Left ventricle myocardium inferior (tissue), 1 donor: ENCODE data around the gene CACFD1. TPM values are rescaled to one million over a fixed set of nuclear protein-coding genes. Genes with fewer than 3 reads are reported as not detected.

Source experiments
- DNase-seq: peaks from one replicate; pipeline ENCODE4 v3.0.0-alpha.2; 2020
- H3K27ac ChIP-seq: fragments of 200-600 bp; replicated peaks from 2 replicates; pipeline ENCODE4 v1.8.0; 2021
- H3K27me3 ChIP-seq: fragments of 200-600 bp; 2 replicates; pipeline ENCODE4 v1.8.0; 2021; ENCODE audit warnings: low read depth
- H3K36me3 ChIP-seq: fragments of 200-600 bp; 2 replicates; pipeline ENCODE4 v1.8.0; 2021
- H3K4me1 ChIP-seq: fragments of 200-600 bp; 2 replicates; pipeline ENCODE4 v1.8.0; 2021
- H3K4me3 ChIP-seq: fragments of 200-600 bp; 2 replicates; pipeline ENCODE4 v1.8.0; 2021; ENCODE audit warnings: mild to moderate bottlenecking, moderate library complexity
- H3K9me3 ChIP-seq: fragments of 200-600 bp; replicated peaks from 2 replicates; pipeline ENCODE4 v1.8.0; 2021
- intact Hi-C: fragments of 100-400 bp; cut with micrococcal nuclease; formaldehyde crosslinking; loops from one replicate; pipeline ENCODE4 v1.11.0; 2022
- total RNA-seq: library from RNA; stranded (reverse); fragmentation: NEBNext Ultra II Directional; extraction: Animal tissue kit (Norgen Biotek cat#: 25700); gene quantifications from one replicate; pipeline ENCODE4 v1.2.1, GENCODE V29; 2021
- TF ChIP-seq, protein P1 (sequence below): fragments of 200-600 bp; IDR thresholded peaks from 2 replicates; pipeline ENCODE4 v1.8.0; 2021; ENCODE audit warnings: antibody characterized with exemption, mild to moderate bottlenecking, borderline replicate concordance
- donor health status: DM: no; HTN: yes; CAD: no; lungs with severe emphysema.

CACFD1 gene
- total RNA-seq, 1 donor from 2014 or later: 11.5 TPM

DNA sequence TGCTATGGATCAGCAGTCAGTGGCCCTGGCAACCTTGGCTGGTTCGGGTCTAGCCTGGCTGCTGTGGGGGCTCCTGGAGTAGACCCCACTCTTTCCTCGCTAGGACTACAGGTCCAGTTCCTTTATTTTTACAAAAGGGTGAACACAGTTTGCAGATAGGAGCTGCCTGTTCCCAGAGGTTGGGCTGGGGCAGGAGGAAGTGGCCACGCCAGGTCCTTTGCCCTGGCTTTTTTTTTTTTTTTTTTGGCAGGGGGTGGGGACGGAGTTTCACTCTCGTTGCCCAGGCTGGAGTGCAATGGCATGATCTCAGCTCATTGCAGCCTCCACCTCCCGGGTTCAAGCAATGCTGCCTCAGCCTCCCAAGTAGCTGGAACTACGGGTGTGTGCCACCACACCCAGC is 11.2 kb downstream of the CACFD1 start:
- intact Hi-C loops: no loop called here
- H3K9me3 ChIP-seq: no peaks in the 10 kb centered on the region
- no peaks in the 10 kb centered on the region for H3K4me1 ChIP-seq
- TF ChIP-seq, protein P1, sequence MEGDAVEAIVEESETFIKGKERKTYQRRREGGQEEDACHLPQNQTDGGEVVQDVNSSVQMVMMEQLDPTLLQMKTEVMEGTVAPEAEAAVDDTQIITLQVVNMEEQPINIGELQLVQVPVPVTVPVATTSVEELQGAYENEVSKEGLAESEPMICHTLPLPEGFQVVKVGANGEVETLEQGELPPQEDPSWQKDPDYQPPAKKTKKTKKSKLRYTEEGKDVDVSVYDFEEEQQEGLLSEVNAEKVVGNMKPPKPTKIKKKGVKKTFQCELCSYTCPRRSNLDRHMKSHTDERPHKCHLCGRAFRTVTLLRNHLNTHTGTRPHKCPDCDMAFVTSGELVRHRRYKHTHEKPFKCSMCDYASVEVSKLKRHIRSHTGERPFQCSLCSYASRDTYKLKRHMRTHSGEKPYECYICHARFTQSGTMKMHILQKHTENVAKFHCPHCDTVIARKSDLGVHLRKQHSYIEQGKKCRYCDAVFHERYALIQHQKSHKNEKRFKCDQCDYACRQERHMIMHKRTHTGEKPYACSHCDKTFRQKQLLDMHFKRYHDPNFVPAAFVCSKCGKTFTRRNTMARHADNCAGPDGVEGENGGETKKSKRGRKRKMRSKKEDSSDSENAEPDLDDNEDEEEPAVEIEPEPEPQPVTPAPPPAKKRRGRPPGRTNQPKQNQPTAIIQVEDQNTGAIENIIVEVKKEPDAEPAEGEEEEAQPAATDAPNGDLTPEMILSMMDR: no peak
- H3K27me3 ChIP-seq: no peaks in the 10 kb centered on the region
- DNase-seq: no peak
- H3K4me3 ChIP-seq: no peak overlapping the region
- H3K36me3 ChIP-seq: peaks cover 18% of the 10 kb centered on the region
- no peak overlapping the region for H3K27ac ChIP-seq

DNA sequence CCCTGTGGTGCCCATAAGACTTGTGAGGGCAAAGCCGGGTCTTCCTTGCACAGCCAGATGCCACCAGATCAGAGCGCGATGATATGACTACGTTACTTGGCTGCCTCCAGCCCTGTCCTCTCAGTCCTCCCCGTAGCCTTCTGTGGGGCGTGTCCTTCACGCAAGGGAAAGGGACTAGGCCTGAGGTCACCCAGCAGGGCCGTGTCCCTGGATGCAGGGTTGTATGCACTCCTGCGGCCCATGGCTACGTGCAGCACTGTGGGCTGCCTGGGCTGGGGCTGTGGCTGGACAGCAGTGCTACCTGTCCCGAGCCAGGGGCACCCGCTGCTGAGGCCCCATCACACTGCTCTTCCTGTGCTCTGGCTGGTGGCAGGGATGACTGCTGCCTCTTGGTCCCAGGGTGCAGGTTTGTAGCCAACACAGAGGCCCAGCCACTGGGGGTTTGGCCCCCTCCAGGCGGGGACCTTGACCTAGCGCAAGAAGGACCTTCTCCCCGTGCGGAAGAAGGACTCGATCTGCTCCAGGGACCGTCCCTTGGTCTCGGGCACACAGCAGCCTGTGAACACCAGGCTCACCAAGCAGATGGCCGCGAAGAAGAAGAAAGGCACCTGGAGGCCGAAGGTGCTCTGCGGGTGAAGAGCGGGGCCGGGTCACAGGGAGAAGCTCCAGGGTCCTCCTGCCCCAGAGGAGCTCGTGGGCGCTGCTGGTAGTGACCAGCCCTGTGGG is 11.9 kb downstream of the CACFD1 start:
- Histone ChIP-seq H3K27me3 (no peaks in the 10 kb centered on the region), H3K4me3 (no peak overlapping the region), H3K4me1 (no peaks in the 10 kb centered on the region), H3K9me3 (no peaks in the 10 kb centered on the region), H3K27ac (no peak overlapping the region), H3K36me3 (peaks cover 21% of the 10 kb centered on the region)
- TF ChIP-seq, protein P1: no peak
- no peak for DNase-seq
- intact Hi-C loops: no loop called here

DNA sequence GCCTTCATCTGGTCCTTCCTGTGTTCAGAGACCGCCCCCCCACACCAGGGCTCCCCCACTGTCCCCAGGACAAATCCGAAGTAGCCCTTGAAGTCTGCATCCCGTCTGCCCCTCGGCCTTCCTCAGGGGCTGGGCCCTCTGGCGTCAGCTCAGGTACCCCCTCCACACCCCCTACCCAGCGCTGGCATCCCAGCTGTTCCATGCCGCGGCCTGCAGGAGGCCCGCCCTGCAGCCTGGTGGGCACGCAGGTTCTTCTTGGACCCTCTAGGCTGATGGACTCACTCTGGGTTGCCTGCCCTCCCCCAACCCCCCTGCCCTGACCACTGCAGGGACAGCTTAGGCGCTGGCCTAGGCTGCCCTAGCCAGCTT is 12.5 kb downstream of the CACFD1 start:
- Histone ChIP-seq H3K4me3 (no peak overlapping the region), H3K27ac (no peak overlapping the region), H3K27me3 (no peaks in the 10 kb centered on the region), H3K4me1 (no peaks in the 10 kb centered on the region), H3K9me3 (no peaks in the 10 kb centered on the region), H3K36me3 (peaks cover 21% of the 10 kb centered on the region)
- TF ChIP-seq, protein P1: no peak
- intact Hi-C loops: no loop called here
- no peak for DNase-seq

DNA sequence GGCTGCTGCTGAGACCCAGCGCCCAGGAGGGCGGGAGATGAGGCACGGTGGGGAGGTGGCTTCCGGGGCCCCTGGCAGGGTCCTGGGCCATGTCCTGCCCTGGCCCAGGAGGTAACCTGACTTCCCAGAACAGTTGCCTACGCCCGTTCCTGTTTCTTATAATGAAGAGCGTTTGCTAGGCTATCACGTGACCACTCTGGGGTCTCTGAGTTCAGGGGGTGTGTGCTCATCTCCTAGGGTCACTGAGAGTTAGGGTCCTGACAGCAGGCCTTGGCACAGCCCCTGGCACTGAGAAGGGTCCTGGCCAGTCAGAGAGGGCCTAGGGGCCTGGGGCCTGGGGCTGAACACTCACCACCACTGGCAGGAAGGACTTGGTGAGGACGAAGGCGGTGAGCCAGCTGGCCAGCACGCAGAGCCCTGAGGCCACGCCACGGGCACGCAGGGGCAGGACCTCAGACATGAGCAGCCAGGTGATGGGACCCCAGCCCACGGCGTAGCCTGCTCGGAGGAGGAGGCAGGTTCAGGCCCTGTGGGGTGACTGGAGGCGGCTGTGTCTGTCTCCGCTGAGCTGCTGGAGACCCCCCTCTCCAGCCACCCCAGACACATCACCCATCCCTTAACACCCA is 13.1 kb downstream of the CACFD1 start:
- Histone ChIP-seq H3K4me1 (peaks cover 2% of the 10 kb centered on the region), H3K27me3 (no peaks in the 10 kb centered on the region), H3K36me3 (peaks cover 21% of the 10 kb centered on the region), H3K9me3 (no peaks in the 10 kb centered on the region), H3K27ac (no peak overlapping the region), H3K4me3 (no peak overlapping the region)
- DNase-seq: no peak
- intact Hi-C loops: no loop called here
- TF ChIP-seq, protein P1: no peak

DNA sequence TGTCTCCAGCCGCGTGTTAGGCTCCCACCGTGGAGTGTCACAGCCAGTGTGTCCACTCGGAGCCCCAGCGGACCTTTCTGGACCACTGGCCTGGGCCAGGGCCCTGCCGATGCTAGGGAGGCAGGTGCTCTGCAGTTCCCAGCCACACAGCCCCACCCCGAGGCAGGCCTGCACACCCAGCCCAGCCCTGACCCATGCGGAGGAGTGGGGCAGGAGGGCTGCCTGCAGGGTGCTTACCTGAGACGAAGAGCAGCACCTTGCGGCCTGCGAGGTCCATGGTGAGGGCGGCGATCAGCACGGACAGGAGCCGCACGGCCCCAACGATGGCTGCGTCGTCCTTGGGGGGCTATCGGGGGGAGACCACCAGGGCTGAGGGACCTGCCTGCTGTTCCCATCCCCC is 14.0 kb downstream of the CACFD1 start:
- intact Hi-C loops: no loop called here
- Histone ChIP-seq H3K4me1 (peaks cover 10% of the 10 kb centered on the region), H3K27ac (no peak overlapping the region), H3K4me3 (no peak overlapping the region), H3K9me3 (no peaks in the 10 kb centered on the region), H3K27me3 (no peaks in the 10 kb centered on the region), H3K36me3 (peaks cover 17% of the 10 kb centered on the region)
- TF ChIP-seq, protein P1: no peak
- no peak for DNase-seq
